SK-N-SH (cell line): ENCODE results near the gene SLC25A47.

Source experiments
- CHD2 ChIP-seq: fragments of 150-350 bp; IDR thresholded peaks from 2 replicates; pipeline ENCODE4 v1.6.1; 2018; ENCODE audit warnings: low read length; ENCODE audit not compliant: partially characterized antibody
- CTCF ChIP-seq: fragments of 200-600 bp; sonication (generic); IDR thresholded peaks from 2 replicates; pipeline ENCODE4 v1.6.1; 2017; ENCODE audit warnings: antibody characterized with exemption, mild to moderate bottlenecking, moderate library complexity
- EZH2phosphoT487 ChIP-seq: fragments of 200-600 bp; sonication (generic); IDR thresholded peaks from 2 replicates; pipeline ENCODE4 v1.6.1; 2017; ENCODE audit warnings: low read depth, mixed run types, mild to moderate bottlenecking, antibody characterized with exemption, moderate library complexity, borderline replicate concordance
- FOXJ3 ChIP-seq: sonication (generic); formaldehyde crosslinking; IDR thresholded peaks from 2 replicates; pipeline ENCODE4 v1.5.1; 2020; ENCODE audit warnings: mild to moderate bottlenecking, missing genetic modification reagents
- NRF1 ChIP-seq: IDR thresholded peaks from 2 replicates; pipeline ENCODE4 v1.6.1; 2012; ENCODE audit warnings: low read depth, mild to moderate bottlenecking, low read length
- POLR2AphosphoS5 ChIP-seq: IDR thresholded peaks from 2 replicates; pipeline ENCODE4 v1.6.1; 2012; ENCODE audit warnings: low read depth, low read length
- TF ChIP-seq, protein P1 (sequence below): fragments of 150-350 bp; IDR thresholded peaks from 2 replicates; pipeline ENCODE4 v1.6.1; 2016; ENCODE audit warnings: mild to moderate bottlenecking, low read depth, low read length

GRCh38 chr14:100359111-100359510, 36.0 kb downstream of the SLC25A47 start:
- TF ChIP-seq, protein P1, sequence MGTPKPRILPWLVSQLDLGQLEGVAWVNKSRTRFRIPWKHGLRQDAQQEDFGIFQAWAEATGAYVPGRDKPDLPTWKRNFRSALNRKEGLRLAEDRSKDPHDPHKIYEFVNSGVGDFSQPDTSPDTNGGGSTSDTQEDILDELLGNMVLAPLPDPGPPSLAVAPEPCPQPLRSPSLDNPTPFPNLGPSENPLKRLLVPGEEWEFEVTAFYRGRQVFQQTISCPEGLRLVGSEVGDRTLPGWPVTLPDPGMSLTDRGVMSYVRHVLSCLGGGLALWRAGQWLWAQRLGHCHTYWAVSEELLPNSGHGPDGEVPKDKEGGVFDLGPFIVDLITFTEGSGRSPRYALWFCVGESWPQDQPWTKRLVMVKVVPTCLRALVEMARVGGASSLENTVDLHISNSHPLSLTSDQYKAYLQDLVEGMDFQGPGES = no peak
- TF ChIP-seq CTCF (no peak), FOXJ3 (CRISPR knock-in tag) (no peak), POLR2AphosphoS5 (no peak), NRF1 (no peak), CHD2 (no peak), EZH2phosphoT487 (no peak)
